ENCODE data around the gene PYGB.

The PYGB gene

GRCh38 chr20:25283221-25283951, 35.5 kb downstream of the PYGB start:
- no peak for DNase-seq

GRCh38 chr20:25284131-25284601, 36.3 kb downstream of the PYGB start:
- DNase-seq = no peak

- DNase-seq = peak in 1 of 5 donors; percentile 2
Measured at GRCh38 chr20:25285091-25285647, 37.3 kb downstream of the PYGB start.

- DNase-seq = peak in 1 of 5 donors; percentile 3
Measured at GRCh38 chr20:25285856-25286798, 38.2 kb downstream of the PYGB start.

GRCh38 chr20:25286917-25287316, 39.0 kb downstream of the PYGB start:
- DNase-seq = no peak

- DNase-seq = no peak
Measured at GRCh38 chr20:25287631-25288290, 39.9 kb downstream of the PYGB start.

GRCh38 chr20:25288291-25289181, 40.7 kb downstream of the PYGB start:
- peak in 1 of 5 donors; percentile 1 for DNase-seq

- DNase-seq = no peak
Measured at GRCh38 chr20:25289886-25290597, 42.2 kb downstream of the PYGB start.

- DNase-seq = no peak
Measured at GRCh38 chr20:25290646-25291431, 43.0 kb downstream of the PYGB start.

GRCh38 chr20:25291432-25292133, 43.7 kb downstream of the PYGB start:
- DNase-seq = no peak

GRCh38 chr20:25292176-25292891, 44.4 kb downstream of the PYGB start:
- DNase-seq = no peak

GRCh38 chr20:25293507-25293906, 45.6 kb downstream of the PYGB start:
- no peak for DNase-seq

GRCh38 chr20:25293910-25294458, 46.1 kb downstream of the PYGB start:
- DNase-seq = no peak

- peak in 3 of 5 donors; percentile 25 to 39 (median 30) for DNase-seq
Measured at GRCh38 chr20:25294459-25295385, 46.8 kb downstream of the PYGB start.

GRCh38 chr20:25295386-25296093, 47.7 kb downstream of the PYGB start:
- DNase-seq = no peak
